Measurements from ENCODE around the gene ZFP82.

GRCh38 chr19:36441339-36441738, 22.9 kb upstream of the ZFP82 start:
- TF ChIP-seq POLR2AphosphoS5 (IDR thresholded peaks at IDR 0.05) (no peak), CTCF (IDR thresholded peaks at IDR 0.05 in 8 of 11, conservative IDR thresholded peaks at IDR 0.05 in 3 of 11) (no peak), POLR2A (IDR thresholded peaks at IDR 0.05) (no peak)

All from spleen (tissue), 7 donors.